OCI-LY7 (cell line): ENCODE data around the gene KRTAP5-4. TPM values are rescaled to one million over a fixed set of nuclear protein-coding genes. Genes with fewer than 3 reads are reported as not detected.

Experiments used
- BruUV-seq: library from RNA; stranded (reverse); fragments of 400-500 nt; replicated peaks from 2 replicates; lab custom pipeline; 2021; lab: Mats Ljungman, UMichigan
- CTCF ChIA-PET: fragments of 300-600 bp; sonication (Branson Sonifier 250); formaldehyde crosslinking; loops from one replicate; lab custom pipeline; 2022; ENCODE audit warnings: antibody characterized with exemption; ENCODE audit not compliant: unreplicated experiment; lab: Charles Lee
- POLR2A ChIA-PET: fragments of 300-600 bp; sonication (Branson Sonifier 250); formaldehyde crosslinking; loops from one replicate; lab custom pipeline; 2022; ENCODE audit warnings: antibody characterized with exemption; lab: Charles Lee
- DNase-seq: peaks from one replicate; pipeline ENCODE4 v3.0.0-alpha.2; 2015; ENCODE audit warnings: low spot score
- H2AFZ ChIP-seq: fragments of 200-600 bp; sonication (generic), shearing (Covaris generic); 2 replicates; pipeline ENCODE4 v1.6.1; 2014; ENCODE audit warnings: mild to moderate bottlenecking, antibody characterized with exemption, low read length, moderate library complexity
- H3K27ac ChIP-seq: fragments of 200-600 bp; sonication (generic); 2 replicates; pipeline ENCODE4 v1.5.1; 2014; ENCODE audit warnings: mixed run types, low read depth, mild to moderate bottlenecking, moderate library complexity, low read length, inconsistent platforms; ENCODE audit not compliant: poor library complexity, severe bottlenecking
- H3K36me3 ChIP-seq: fragments of 200-600 bp; sonication (generic); 2 replicates; pipeline ENCODE4 v1.6.1; 2014; ENCODE audit warnings: mild to moderate bottlenecking, antibody characterized with exemption, low read length, moderate library complexity, mixed read lengths; ENCODE audit not compliant: insufficient read depth
- H3K4me1 ChIP-seq: fragments of 200-600 bp; sonication (generic); 2 replicates; pipeline ENCODE4 v1.5.1; 2014; ENCODE audit warnings: mild to moderate bottlenecking, low read length; ENCODE audit not compliant: insufficient read depth, poor library complexity, severe bottlenecking
- H3K4me2 ChIP-seq: fragments of 200-600 bp; sonication (generic); 2 replicates; pipeline ENCODE4 v1.6.1; 2014; ENCODE audit warnings: mild to moderate bottlenecking, low read length
- H3K4me3 ChIP-seq: fragments of 200-600 bp; sonication (generic); 2 replicates; pipeline ENCODE4 v1.5.1; 2014; ENCODE audit warnings: mild to moderate bottlenecking, low read depth, low read length; ENCODE audit not compliant: poor library complexity, severe bottlenecking
- H3K79me2 ChIP-seq: fragments of 200-600 bp; sonication (generic); 2 replicates; pipeline ENCODE4 v1.6.1; 2016; ENCODE audit warnings: low read depth, mild to moderate bottlenecking, low read length, moderate library complexity, mixed read lengths; ENCODE audit not compliant: insufficient read depth
- H3K9me2 ChIP-seq: fragments of 200-600 bp; sonication (generic); 2 replicates; pipeline ENCODE4 v1.6.1; 2016; ENCODE audit warnings: mild to moderate bottlenecking, low read length, mixed read lengths; ENCODE audit not compliant: insufficient read depth
- H3K9me3 ChIP-seq: fragments of 200-600 bp; sonication (generic); 2 replicates; pipeline ENCODE4 v1.6.1; 2014; ENCODE audit warnings: mild to moderate bottlenecking, mixed run types, low read length, mixed read lengths
- H4K20me1 ChIP-seq: fragments of 200-600 bp; sonication (generic); 2 replicates; pipeline ENCODE4 v1.6.1; 2014; ENCODE audit warnings: mild to moderate bottlenecking, antibody characterized with exemption, low read length, moderate library complexity, mixed read lengths; ENCODE audit not compliant: insufficient read depth
- CTCF ChIP-seq: fragments of 200-600 bp; sonication (generic); conservative IDR thresholded peaks from 2 replicates; pipeline ENCODE4 v1.5.1; 2014; ENCODE audit warnings: mild to moderate bottlenecking, antibody characterized with exemption, low read length, moderate library complexity, mixed read lengths
- EZH2phosphoT487 ChIP-seq: fragments of 200-600 bp; sonication (generic); IDR thresholded peaks from 2 replicates; pipeline ENCODE4 v1.6.1; 2018; ENCODE audit warnings: low read depth, borderline replicate concordance, mild to moderate bottlenecking, mixed run types, antibody characterized with exemption, low read length, moderate library complexity, mixed read lengths
- intact Hi-C: fragments of 100-400 bp; cut with micrococcal nuclease; formaldehyde crosslinking; loops from one replicate; pipeline ENCODE4 v1.10.0; 2022; ENCODE audit not compliant: unreplicated experiment
- total RNA-seq, 2 experiments: library from RNA; depleted of rRNA in 1 of 2; stranded (reverse); fragments of >200 nt in 1 of 2; shearing (Covaris generic) in 1 of 2; gene quantifications; 2 replicates each; pipeline ENCODE4 v1.2.3, GENCODE V29; 2014 to 2022

The KRTAP5-4 gene
- total RNA-seq, 2 experiments from 2014 or later: not detected

- BruUV-seq: no TSS peak
- intact Hi-C loops: no loop called here
- H3K79me2 ChIP-seq: no peaks in the 10 kb centered on the region
- H3K36me3 ChIP-seq: no peaks in the 10 kb centered on the region
- CTCF ChIA-PET: no interaction called here
- H2AFZ ChIP-seq: no peak overlapping the region
- no peaks in the 10 kb centered on the region for H3K9me2 ChIP-seq
- H3K4me2 ChIP-seq: no peak overlapping the region
- H3K4me1 ChIP-seq: no peaks in the 10 kb centered on the region
- TF ChIP-seq CTCF (no peak), EZH2phosphoT487 (no peak)
- H3K4me3 ChIP-seq: no peak overlapping the region
- POLR2A ChIA-PET: no interaction called here
- H4K20me1 ChIP-seq: no peaks in the 10 kb centered on the region
- no peak overlapping the region for H3K27ac ChIP-seq
- DNase-seq: no peak
- no peaks in the 10 kb centered on the region for H3K9me3 ChIP-seq
These were observed 17.2 kb upstream of the KRTAP5-4 start for GRCh38 chr11:1639102-1639620.

DNA sequence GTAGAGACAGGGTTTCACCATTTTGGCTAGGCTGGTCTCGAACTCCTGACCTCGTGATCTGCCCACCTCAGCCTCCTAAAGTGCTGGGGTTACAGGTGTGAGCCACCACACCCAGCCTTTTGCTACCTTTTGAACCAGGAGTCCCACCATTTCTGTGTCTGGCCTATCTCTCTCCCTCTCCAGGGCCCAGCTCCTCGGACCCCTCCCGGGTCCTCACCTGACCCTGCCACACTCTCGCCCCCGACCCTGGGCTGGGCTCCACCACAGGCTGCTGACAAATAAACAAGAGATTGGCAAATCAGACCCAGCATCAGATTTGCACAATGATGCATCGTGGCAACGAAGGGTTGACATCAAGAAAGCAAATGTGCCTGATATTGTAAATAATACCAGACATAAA is 16.4 kb upstream of the KRTAP5-4 start:
- Histone ChIP-seq H3K9me3 (no peaks in the 10 kb centered on the region), H4K20me1 (no peaks in the 10 kb centered on the region), H3K36me3 (no peaks in the 10 kb centered on the region), H2AFZ (no peak overlapping the region), H3K4me2 (no peak overlapping the region), H3K9me2 (no peaks in the 10 kb centered on the region), H3K4me3 (no peak overlapping the region), H3K79me2 (no peaks in the 10 kb centered on the region), H3K27ac (no peak overlapping the region), H3K4me1 (no peaks in the 10 kb centered on the region)
- intact Hi-C loops: no loop called here
- no peak for DNase-seq
- BruUV-seq: no TSS peak
- POLR2A ChIA-PET: no interaction called here
- CTCF ChIA-PET: no interaction called here
- no peak for TF ChIP-seq CTCF
- no peak for TF ChIP-seq EZH2phosphoT487

- Histone ChIP-seq H3K9me2 (no peaks in the 10 kb centered on the region), H3K36me3 (no peaks in the 10 kb centered on the region), H4K20me1 (no peaks in the 10 kb centered on the region), H3K4me3 (no peak overlapping the region), H3K27ac (no peak overlapping the region), H3K4me2 (no peak overlapping the region), H3K9me3 (no peaks in the 10 kb centered on the region), H2AFZ (no peak overlapping the region), H3K4me1 (no peaks in the 10 kb centered on the region), H3K79me2 (no peaks in the 10 kb centered on the region)
- CTCF ChIA-PET: no interaction called here
- POLR2A ChIA-PET: interaction anchor here (0.6 kb wide), 1 partner anchor 9 kb away, joined by 3 read pairs; no protein-coding TSS in a partner anchor
- no TSS peak for BruUV-seq
- no peak for TF ChIP-seq CTCF
- intact Hi-C loops: no loop called here
- DNase-seq: no peak
These were observed 15.7 kb upstream of the KRTAP5-4 start for GRCh38 chr11:1637628-1638027.
